ENCODE results near the gene RASSF4.

Gene RASSF4

GRCh38 chr10:45015590-45015989, 56.0 kb downstream of the RASSF4 start:
- Histone ChIP-seq H3K27me3 (ENCODE audit: control insufficient read depth in 1 of 2, insufficient read depth in 2 of 2, low read length in 2 of 2) (no peaks in the 10 kb centered on the region), H3K4me3 (ENCODE audit: low read depth in 1 of 2, low read length in 2 of 2) (no peak overlapping the region)

DNA sequence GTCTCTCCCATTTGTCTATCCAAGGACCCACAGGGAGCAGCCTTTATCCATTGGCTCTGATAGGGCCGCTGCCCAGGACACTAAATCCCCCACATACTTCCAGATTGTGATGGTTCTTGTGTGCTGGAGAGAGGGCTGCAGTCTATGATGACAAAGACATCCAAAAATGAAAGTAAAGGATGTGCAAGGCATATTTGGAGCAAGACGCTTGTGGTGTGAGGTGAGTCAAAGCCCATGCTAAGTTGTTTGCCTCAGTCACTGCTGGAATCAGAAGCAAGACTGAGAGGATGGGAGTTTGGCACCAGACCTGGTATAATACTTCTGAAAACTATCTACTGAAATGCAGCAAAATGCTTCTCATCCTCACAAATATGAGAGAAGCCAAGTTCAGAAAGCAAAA, 63.8 kb downstream of the RASSF4 start:
- H3K4me1 ChIP-seq (ENCODE audit: insufficient read depth, low read length) = no peaks in the 10 kb centered on the region
- no peak overlapping the region for H3K4me3 ChIP-seq (ENCODE audit: low read depth in 1 of 2, low read length in 2 of 2)
- H3K27me3 ChIP-seq (ENCODE audit: control insufficient read depth in 1 of 2, insufficient read depth in 2 of 2, low read length in 2 of 2) = no peaks in the 10 kb centered on the region
- H3K9ac ChIP-seq (ENCODE audit: low read length) = no peak overlapping the region
- H3K36me3 ChIP-seq (ENCODE audit: insufficient read depth, low read length) = no peaks in the 10 kb centered on the region
- H3K27ac ChIP-seq (ENCODE audit: low read depth, low read length) = no peak overlapping the region
- no peaks in the 10 kb centered on the region for H3K9me3 ChIP-seq (ENCODE audit: low read length)

More at GRCh38 chr10:45015590-45015989, 56.0 kb downstream of the RASSF4 start:
- H3K9ac ChIP-seq (ENCODE audit: low read length) = no peak overlapping the region
- no peaks in the 10 kb centered on the region for H3K36me3 ChIP-seq (ENCODE audit: insufficient read depth, low read length)
- no peaks in the 10 kb centered on the region for H3K9me3 ChIP-seq (ENCODE audit: low read length)
- H3K27ac ChIP-seq (ENCODE audit: low read depth, low read length) = no peak overlapping the region
- H3K4me1 ChIP-seq (ENCODE audit: insufficient read depth, low read length) = no peaks in the 10 kb centered on the region

- Histone ChIP-seq H3K4me3 (ENCODE audit: low read depth in 1 of 2, low read length in 2 of 2) (no peak overlapping the region), H3K27me3 (ENCODE audit: control insufficient read depth in 1 of 2, insufficient read depth in 2 of 2, low read length in 2 of 2) (no peaks in the 10 kb centered on the region), H3K27ac (ENCODE audit: low read depth, low read length) (no peak overlapping the region), H3K9ac (ENCODE audit: low read length) (no peak overlapping the region), H3K9me3 (ENCODE audit: low read length) (peaks cover 5% of the 10 kb centered on the region), H3K36me3 (ENCODE audit: insufficient read depth, low read length) (no peaks in the 10 kb centered on the region), H3K4me1 (ENCODE audit: insufficient read depth, low read length) (no peaks in the 10 kb centered on the region)
These were observed 74.7 kb downstream of the RASSF4 start for GRCh38 chr10:45034301-45034700.

GRCh38 chr10:45035673-45036072, 76.1 kb downstream of the RASSF4 start:
- Histone ChIP-seq H3K4me3 (ENCODE audit: low read depth in 1 of 2, low read length in 2 of 2) (no peak overlapping the region), H3K27me3 (ENCODE audit: control insufficient read depth in 1 of 2, insufficient read depth in 2 of 2, low read length in 2 of 2) (no peaks in the 10 kb centered on the region), H3K9ac (ENCODE audit: low read length) (no peak overlapping the region), H3K9me3 (ENCODE audit: low read length) (no peaks in the 10 kb centered on the region), H3K36me3 (ENCODE audit: insufficient read depth, low read length) (no peaks in the 10 kb centered on the region), H3K4me1 (ENCODE audit: insufficient read depth, low read length) (no peaks in the 10 kb centered on the region), H3K27ac (ENCODE audit: low read depth, low read length) (no peak overlapping the region)

- Histone ChIP-seq H3K36me3 (ENCODE audit: insufficient read depth, low read length) (no peaks in the 10 kb centered on the region), H3K9ac (ENCODE audit: low read length) (no peak overlapping the region), H3K9me3 (ENCODE audit: low read length) (no peaks in the 10 kb centered on the region), H3K4me1 (ENCODE audit: insufficient read depth, low read length) (no peaks in the 10 kb centered on the region), H3K27ac (ENCODE audit: low read depth, low read length) (no peak overlapping the region), H3K4me3 (ENCODE audit: low read depth in 1 of 2, low read length in 2 of 2) (no peak overlapping the region), H3K27me3 (ENCODE audit: control insufficient read depth in 1 of 2, insufficient read depth in 2 of 2, low read length in 2 of 2) (no peaks in the 10 kb centered on the region)
These were observed 81.4 kb downstream of the RASSF4 start for GRCh38 chr10:45040921-45041542.

- Histone ChIP-seq H3K9ac (ENCODE audit: low read length) (no peak overlapping the region), H3K9me3 (ENCODE audit: low read length) (no peaks in the 10 kb centered on the region), H3K27ac (ENCODE audit: low read depth, low read length) (no peak overlapping the region), H3K27me3 (ENCODE audit: control insufficient read depth in 1 of 2, insufficient read depth in 2 of 2, low read length in 2 of 2) (no peaks in the 10 kb centered on the region), H3K36me3 (ENCODE audit: insufficient read depth, low read length) (no peaks in the 10 kb centered on the region), H3K4me1 (ENCODE audit: insufficient read depth, low read length) (no peaks in the 10 kb centered on the region), H3K4me3 (ENCODE audit: low read depth in 1 of 2, low read length in 2 of 2) (no peak overlapping the region)
These were observed 84.7 kb downstream of the RASSF4 start for GRCh38 chr10:45044290-45044689.

All from muscle layer of colon (tissue), 2 donors.